H9 (cell line): ENCODE results near the gene MGAT5. TPM values are rescaled to one million over a fixed set of nuclear protein-coding genes. Genes with fewer than 3 reads are reported as not detected.

Source experiments
- DNase-seq: peaks from one replicate; pipeline ENCODE4 v3.0.0-alpha.2; 2017
- H2AFZ ChIP-seq: one replicate; pipeline ENCODE4 v1.6.1; 2013; ENCODE audit warnings: mild to moderate bottlenecking, low read length, control low read depth, moderate library complexity
- H2AK5ac ChIP-seq: 2 replicates; pipeline ENCODE4 v1.6.1; 2013; ENCODE audit warnings: low read length, control low read depth, mixed read lengths; ENCODE audit not compliant: insufficient read length
- H2BK120ac ChIP-seq: one replicate; pipeline ENCODE4 v1.6.1; 2013; ENCODE audit warnings: low read depth, mild to moderate bottlenecking, low read length, control low read depth, inconsistent platforms; ENCODE audit not compliant: poor library complexity, severe bottlenecking
- H2BK12ac ChIP-seq: 2 replicates; pipeline ENCODE4 v1.6.1; 2013; ENCODE audit warnings: low read length, control low read depth, mixed read lengths, low read depth; ENCODE audit not compliant: insufficient read length
- H2BK15ac ChIP-seq: 2 replicates; pipeline ENCODE4 v1.6.1; 2013; ENCODE audit warnings: low read depth, low read length, control low read depth
- H2BK20ac ChIP-seq: one replicate; pipeline ENCODE4 v1.6.1; 2013; ENCODE audit warnings: low read depth, mild to moderate bottlenecking, low read length, control low read depth, inconsistent platforms; ENCODE audit not compliant: poor library complexity, severe bottlenecking
- H2BK5ac ChIP-seq: 2 replicates; pipeline ENCODE4 v1.6.1; 2013; ENCODE audit warnings: low read length, control low read depth, mixed read lengths; ENCODE audit not compliant: insufficient read length
- H3K14ac ChIP-seq: 2 replicates; pipeline ENCODE4 v1.6.1; 2013; ENCODE audit warnings: low read length, control low read depth; ENCODE audit not compliant: insufficient read depth
- H3K18ac ChIP-seq: 2 replicates; pipeline ENCODE4 v1.6.1; 2013; ENCODE audit warnings: low read depth, mild to moderate bottlenecking, mixed read lengths, low read length, control low read depth; ENCODE audit not compliant: insufficient read length
- H3K23ac ChIP-seq: 2 replicates; pipeline ENCODE4 v1.6.1; 2013; ENCODE audit warnings: low read length, control low read depth, mixed read lengths, low read depth; ENCODE audit not compliant: insufficient read length
- H3K23me2 ChIP-seq: 2 replicates; pipeline ENCODE4 v1.6.1; 2013; ENCODE audit warnings: low read depth, mild to moderate bottlenecking, mixed read lengths, low read length, control low read depth; ENCODE audit not compliant: insufficient read length, poor library complexity, severe bottlenecking
- H3K27ac ChIP-seq: 2 replicates; pipeline ENCODE4 v1.5.1; 2013; ENCODE audit warnings: low read length, control low read depth, mixed read lengths, low read depth; ENCODE audit not compliant: insufficient read length
- H3K27me3 ChIP-seq: 2 replicates; pipeline ENCODE4 v1.6.1; 2013; ENCODE audit warnings: low read length, control low read depth, inconsistent platforms; ENCODE audit not compliant: insufficient read depth
- H3K4ac ChIP-seq: 2 replicates; pipeline ENCODE4 v1.6.1; 2013; ENCODE audit warnings: low read depth, mild to moderate bottlenecking, control low read depth, inconsistent platforms, low read length, moderate library complexity
- H3K4me1 ChIP-seq: 2 replicates; pipeline ENCODE4 v1.6.1; 2013; ENCODE audit warnings: low read length, control low read depth, inconsistent platforms; ENCODE audit not compliant: insufficient read depth
- H3K4me2 ChIP-seq: 2 replicates; pipeline ENCODE4 v1.6.1; 2013; ENCODE audit warnings: low read length, control low read depth, mixed read lengths; ENCODE audit not compliant: insufficient read length, insufficient read depth
- H3K56ac ChIP-seq: 2 replicates; pipeline ENCODE4 v1.6.1; 2013; ENCODE audit warnings: low read depth, mild to moderate bottlenecking, mixed read lengths, low read length, control low read depth; ENCODE audit not compliant: insufficient read length
- H3K79me1 ChIP-seq: 2 replicates; pipeline ENCODE4 v1.6.1; 2013; ENCODE audit warnings: low read depth, mild to moderate bottlenecking, moderate library complexity, low read length, control low read depth, inconsistent platforms; ENCODE audit not compliant: insufficient read depth, poor library complexity, severe bottlenecking
- H3K79me2 ChIP-seq: 2 replicates; pipeline ENCODE4 v1.6.1; 2013; ENCODE audit warnings: low read length, control low read depth, inconsistent platforms; ENCODE audit not compliant: insufficient read depth
- H3K9ac ChIP-seq: 2 replicates; pipeline ENCODE4 v1.6.1; 2013; ENCODE audit warnings: low read length, control low read depth, mixed read lengths; ENCODE audit not compliant: insufficient read length; ENCODE audit errors: extremely low read depth
- H3K9me3 ChIP-seq: one replicate; pipeline ENCODE4 v1.6.1; 2013; ENCODE audit warnings: low read depth, low read length, inconsistent platforms; ENCODE audit not compliant: control insufficient read depth
- H3T11ph ChIP-seq: one replicate; pipeline ENCODE4 v1.6.1; 2013; ENCODE audit warnings: mild to moderate bottlenecking, low read length, control low read depth, inconsistent platforms
- H4K20me1 ChIP-seq: one replicate; pipeline ENCODE4 v1.6.1; 2013; ENCODE audit not compliant: control insufficient read depth, insufficient read length, insufficient read depth
- H4K5ac ChIP-seq: 2 replicates; pipeline ENCODE4 v1.6.1; 2013; ENCODE audit warnings: low read depth, mild to moderate bottlenecking, mixed read lengths, low read length, control low read depth; ENCODE audit not compliant: insufficient read length
- H4K8ac ChIP-seq: replicated peaks from 2 replicates; pipeline ENCODE4 v1.6.1; 2013; ENCODE audit warnings: low read length, control low read depth, mixed read lengths, low read depth; ENCODE audit not compliant: insufficient read length
- H4K91ac ChIP-seq: 2 replicates; pipeline ENCODE4 v1.6.1; 2013; ENCODE audit warnings: low read depth, mild to moderate bottlenecking, moderate library complexity, mixed read lengths, low read length, control low read depth; ENCODE audit not compliant: insufficient read length
- H3K27ac Mint-ChIP-seq, 3 experiments: 2 replicates in 2 of 3; 3 replicates in 1 of 3; pipeline ENCODE4 v1.8.0; 2020 to 2021; ENCODE audit warnings: mixed read lengths in 3 of 3, mild to moderate bottlenecking in 1 of 3, moderate library complexity in 1 of 3
- H3K27me3 Mint-ChIP-seq: 2 replicates; pipeline ENCODE4 v1.8.0; 2021; ENCODE audit warnings: low read depth, mild to moderate bottlenecking, moderate library complexity, mixed read lengths
- H3K36me3 Mint-ChIP-seq, 3 experiments: 2 replicates in 2 of 3; 3 replicates in 1 of 3; pipeline ENCODE4 v1.8.0; 2020 to 2021; ENCODE audit warnings: low read depth in 3 of 3, mixed read lengths in 3 of 3; ENCODE audit not compliant: insufficient read depth in 1 of 3
- H3K4me1 Mint-ChIP-seq, 2 experiments: 2 replicates each; pipeline ENCODE4 v1.8.0; 2020; ENCODE audit warnings: mixed read lengths in 2 of 2
- H3K4me3 Mint-ChIP-seq, 2 experiments: 2 replicates in 1 of 2; 3 replicates in 1 of 2; pipeline ENCODE4 v1.8.0; 2020 to 2021; ENCODE audit warnings: mild to moderate bottlenecking in 2 of 2, mixed read lengths in 2 of 2, moderate library complexity in 1 of 2
- H3K9me3 Mint-ChIP-seq, 2 experiments: 2 replicates in 1 of 2; 3 replicates in 1 of 2; pipeline ENCODE4 v1.8.0; 2020; ENCODE audit warnings: mild to moderate bottlenecking in 2 of 2, mixed read lengths in 2 of 2, moderate library complexity in 1 of 2
- WGBS: extraction: QIAGEN DNeasy Blood & Tissue Kit; methylation state at CpG from one replicate; pipeline ENCODE4 v1.1.7; 2013; ENCODE audit warnings: missing lambda C conversion rate, low lambda C conversion rate, mixed read lengths; ENCODE audit not compliant: insufficient read length; ENCODE audit errors: extremely low coverage; 5-methylcytosine and 5-hydroxymethylcytosine counted together
- total RNA-seq: library from RNA; stranded (reverse); gene quantifications from 2 replicates; pipeline ENCODE4 v1.2.1, GENCODE V29; 2021
- TF ChIP-seq, protein P1 (sequence below): fragments of 200-600 bp; sonication (generic); conservative IDR thresholded peaks from 3 replicates; pipeline ENCODE4 v1.8.0; 2021; ENCODE audit warnings: antibody characterized with exemption, mild to moderate bottlenecking

The MGAT5 gene
- total RNA-seq, 1 experiment from 2014 or later: 25.7 TPM

DNA sequence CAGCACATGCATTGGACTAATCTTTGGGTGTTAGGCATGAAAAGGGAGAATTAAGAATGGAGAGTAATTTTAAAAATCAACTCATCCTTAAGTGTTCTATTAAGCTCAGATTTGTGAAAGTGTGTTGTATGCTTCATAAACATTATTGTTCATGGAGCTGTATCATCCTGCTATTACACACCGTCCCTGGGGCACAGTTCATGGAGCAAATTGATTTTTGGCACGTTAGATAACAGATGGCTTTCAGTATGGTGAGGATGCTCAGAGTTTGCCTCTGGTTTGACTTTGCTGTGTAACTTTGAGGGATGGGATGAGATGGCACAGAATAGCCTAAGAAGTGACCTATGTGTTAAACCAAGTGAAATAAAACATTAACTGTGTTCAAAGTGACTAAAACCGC is 97.1 kb downstream of the MGAT5 start:
- Mint-ChIP-seq H3K27me3 (no peaks in the 10 kb centered on the region), H3K9me3 (no peaks in the 10 kb centered on the region), H3K27ac (no peak overlapping the region), H3K4me3 (no peak overlapping the region), H3K4me1 (no peaks in the 10 kb centered on the region), H3K36me3 (no peaks in the 10 kb centered on the region; a peak in 2 of 7 replicates)
- no peak overlapping the region for H4K8ac ChIP-seq
- no peaks in the 10 kb centered on the region for H3K23me2 ChIP-seq
- no peak overlapping the region for H2BK5ac ChIP-seq
- no peaks in the 10 kb centered on the region for H3K9me3 ChIP-seq
- H3K18ac ChIP-seq: no peak overlapping the region
- H4K91ac ChIP-seq: no peak overlapping the region
- no peak overlapping the region for H2BK20ac ChIP-seq
- H3T11ph ChIP-seq: no peak overlapping the region
- H4K5ac ChIP-seq: no peak overlapping the region
- H3K79me2 ChIP-seq: no peaks in the 10 kb centered on the region
- H3K23ac ChIP-seq: no peak overlapping the region
- H2BK12ac ChIP-seq: no peak overlapping the region
- no peak overlapping the region for H2BK120ac ChIP-seq
- no peak overlapping the region for H3K4me2 ChIP-seq
- no peaks in the 10 kb centered on the region for H3K27me3 ChIP-seq
- H3K56ac ChIP-seq: no peak overlapping the region
- TF ChIP-seq, protein P1, sequence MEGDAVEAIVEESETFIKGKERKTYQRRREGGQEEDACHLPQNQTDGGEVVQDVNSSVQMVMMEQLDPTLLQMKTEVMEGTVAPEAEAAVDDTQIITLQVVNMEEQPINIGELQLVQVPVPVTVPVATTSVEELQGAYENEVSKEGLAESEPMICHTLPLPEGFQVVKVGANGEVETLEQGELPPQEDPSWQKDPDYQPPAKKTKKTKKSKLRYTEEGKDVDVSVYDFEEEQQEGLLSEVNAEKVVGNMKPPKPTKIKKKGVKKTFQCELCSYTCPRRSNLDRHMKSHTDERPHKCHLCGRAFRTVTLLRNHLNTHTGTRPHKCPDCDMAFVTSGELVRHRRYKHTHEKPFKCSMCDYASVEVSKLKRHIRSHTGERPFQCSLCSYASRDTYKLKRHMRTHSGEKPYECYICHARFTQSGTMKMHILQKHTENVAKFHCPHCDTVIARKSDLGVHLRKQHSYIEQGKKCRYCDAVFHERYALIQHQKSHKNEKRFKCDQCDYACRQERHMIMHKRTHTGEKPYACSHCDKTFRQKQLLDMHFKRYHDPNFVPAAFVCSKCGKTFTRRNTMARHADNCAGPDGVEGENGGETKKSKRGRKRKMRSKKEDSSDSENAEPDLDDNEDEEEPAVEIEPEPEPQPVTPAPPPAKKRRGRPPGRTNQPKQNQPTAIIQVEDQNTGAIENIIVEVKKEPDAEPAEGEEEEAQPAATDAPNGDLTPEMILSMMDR: no peak
- no peaks in the 10 kb centered on the region for H4K20me1 ChIP-seq
- H3K79me1 ChIP-seq: no peaks in the 10 kb centered on the region
- H3K4me1 ChIP-seq: no peaks in the 10 kb centered on the region
- H3K14ac ChIP-seq: no peak overlapping the region
- no peak overlapping the region for H2AK5ac ChIP-seq
- no peak overlapping the region for H3K4ac ChIP-seq
- no peak overlapping the region for H3K27ac ChIP-seq
- no peak for DNase-seq
- no CpG with 5 or more reads among the region's 3 CpGs for WGBS
- H3K9ac ChIP-seq: no peak overlapping the region
- H2AFZ ChIP-seq: no peak overlapping the region
- no peak overlapping the region for H2BK15ac ChIP-seq
